Embryonic facial prominence (tissue), 1 donor: Measurements from ENCODE around the gene MSH5.
A peak's percentile ranks its signal among the peaks of the same experiment; 100 is the strongest.
"Not testable (repeated sequence)": the region's sequence is repeated elsewhere in the genome, so short reads cannot be mapped to it uniquely, and the experiment has no call there.

Experiments used
- DNase-seq: peaks from one replicate; pipeline ENCODE4 v3.0.0-alpha.2; 2016; ENCODE audit errors: extremely low spot score

MSH5 gene

GRCh38 chr6:31778999-31779885 is 39.4 kb downstream of the MSH5 start:
- no peak for DNase-seq

- DNase-seq = no peak
Observed at GRCh38 chr6:31779908-31780307, 40.1 kb downstream of the MSH5 start.

GRCh38 chr6:31780507-31781243 is 40.9 kb downstream of the MSH5 start:
- DNase-seq = no peak

GRCh38 chr6:31781244-31782125 is 41.7 kb downstream of the MSH5 start:
- no peak for DNase-seq

GRCh38 chr6:31782126-31782855 is 42.5 kb downstream of the MSH5 start:
- DNase-seq = no peak

- no peak for DNase-seq
Observed at GRCh38 chr6:31784098-31784925, 44.5 kb downstream of the MSH5 start.

- no peak for DNase-seq
Observed at GRCh38 chr6:31785475-31785874, 45.7 kb downstream of the MSH5 start.

GRCh38 chr6:31791324-31792089 is 51.7 kb downstream of the MSH5 start:
- DNase-seq = peak; percentile 51

GRCh38 chr6:31792090-31792374 is 52.2 kb downstream of the MSH5 start:
- DNase-seq = no peak

- no peak for DNase-seq
Observed at GRCh38 chr6:31792761-31793171, 53.0 kb downstream of the MSH5 start.

GRCh38 chr6:31793927-31794245 is 54.1 kb downstream of the MSH5 start:
- DNase-seq = not testable (repeated sequence)

GRCh38 chr6:31794294-31794865 is 54.6 kb downstream of the MSH5 start:
- no peak for DNase-seq

- no peak for DNase-seq
Observed at GRCh38 chr6:31794866-31795615, 55.2 kb downstream of the MSH5 start.

GRCh38 chr6:31795616-31796298 is 56.0 kb downstream of the MSH5 start, which contains the start of gene VARS1:
Gene VARS1 (minus strand): TSS chr6:31795752. CDS start chr6:31795217, 535 bp downstream.
- DNase-seq = peak; percentile 55

- no peak for DNase-seq
Observed at GRCh38 chr6:31796993-31797385, 57.2 kb downstream of the MSH5 start.

- DNase-seq = no peak
Observed at GRCh38 chr6:31797588-31797987, 57.8 kb downstream of the MSH5 start.

- no peak for DNase-seq
Observed at GRCh38 chr6:31799781-31800180, 60.0 kb downstream of the MSH5 start.
